Nephron progenitor cell (in vitro differentiated cells): ENCODE data around the gene ESPN.

Source experiments
- DNase-seq: peaks from one replicate; pipeline ENCODE4 v3.0.0; 2021
- H3K27ac Mint-ChIP-seq: 2 replicates; pipeline ENCODE4 v1.8.0; 2021; ENCODE audit warnings: mild to moderate bottlenecking, moderate library complexity, mixed read lengths
- H3K27me3 Mint-ChIP-seq: 2 replicates; pipeline ENCODE4 v1.8.0; 2021; ENCODE audit warnings: mild to moderate bottlenecking, low read depth, mixed read lengths; ENCODE audit not compliant: poor library complexity
- H3K36me3 Mint-ChIP-seq: 2 replicates; pipeline ENCODE4 v1.8.0; 2021; ENCODE audit warnings: low read depth, mixed read lengths
- H3K4me1 Mint-ChIP-seq: 2 replicates; pipeline ENCODE4 v1.8.0; 2021; ENCODE audit warnings: mixed read lengths
- H3K4me3 Mint-ChIP-seq: 2 replicates; pipeline ENCODE4 v1.8.0; 2021; ENCODE audit warnings: mild to moderate bottlenecking, moderate library complexity, mixed read lengths
- H3K9me3 Mint-ChIP-seq: 2 replicates; pipeline ENCODE4 v1.8.0; 2021; ENCODE audit warnings: mild to moderate bottlenecking, moderate library complexity, mixed read lengths
- TF ChIP-seq, protein P1 (sequence below): fragments of 200-600 bp; sonication (generic); IDR thresholded peaks from 2 replicates; pipeline ENCODE4 v1.5.0; 2021; ENCODE audit warnings: antibody characterized with exemption

The ESPN gene

DNA sequence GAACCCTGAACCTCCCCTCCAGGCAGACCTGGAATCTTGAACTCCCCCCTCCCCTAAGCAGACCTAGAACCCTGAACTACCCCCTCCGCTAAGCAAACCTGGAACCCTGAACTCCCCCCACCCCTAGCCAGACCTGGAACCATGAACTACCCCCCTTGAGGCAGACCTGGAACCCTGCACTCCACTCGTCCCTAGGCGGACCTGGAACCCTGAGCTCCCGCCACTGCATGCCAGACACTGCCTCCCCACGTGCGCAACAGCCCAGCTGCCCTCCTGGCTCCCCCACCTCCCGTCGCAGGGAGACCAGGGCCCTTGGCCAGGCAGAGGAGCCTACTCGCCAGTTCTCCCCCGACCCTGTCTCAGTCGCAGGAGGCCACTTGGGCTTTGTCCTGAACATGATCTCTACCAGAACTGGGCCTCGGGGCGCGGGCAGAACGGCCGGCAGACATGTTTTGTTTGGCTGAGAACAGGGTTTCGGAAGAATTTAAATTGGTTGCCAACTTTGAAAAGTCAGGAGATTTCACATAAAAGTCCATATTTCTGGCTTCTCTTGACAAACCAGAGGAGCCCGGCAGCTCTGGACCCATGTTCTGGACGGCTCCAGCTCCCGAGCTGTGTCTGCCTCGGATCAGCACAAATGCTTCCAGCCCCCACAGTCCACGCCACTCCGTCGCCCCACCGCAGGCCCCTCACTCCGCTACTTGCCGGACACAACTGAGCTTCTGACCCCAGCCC, 76.1 kb downstream of the ESPN start:
- Mint-ChIP-seq H3K27ac (no peak overlapping the region), H3K36me3 (no peaks in the 10 kb centered on the region), H3K4me1 (peaks cover 49% of the 10 kb centered on the region), H3K4me3 (no peak overlapping the region), H3K9me3 (no peaks in the 10 kb centered on the region), H3K27me3 (peaks cover 29% of the 10 kb centered on the region)
- DNase-seq = no peak
- TF ChIP-seq, protein P1, sequence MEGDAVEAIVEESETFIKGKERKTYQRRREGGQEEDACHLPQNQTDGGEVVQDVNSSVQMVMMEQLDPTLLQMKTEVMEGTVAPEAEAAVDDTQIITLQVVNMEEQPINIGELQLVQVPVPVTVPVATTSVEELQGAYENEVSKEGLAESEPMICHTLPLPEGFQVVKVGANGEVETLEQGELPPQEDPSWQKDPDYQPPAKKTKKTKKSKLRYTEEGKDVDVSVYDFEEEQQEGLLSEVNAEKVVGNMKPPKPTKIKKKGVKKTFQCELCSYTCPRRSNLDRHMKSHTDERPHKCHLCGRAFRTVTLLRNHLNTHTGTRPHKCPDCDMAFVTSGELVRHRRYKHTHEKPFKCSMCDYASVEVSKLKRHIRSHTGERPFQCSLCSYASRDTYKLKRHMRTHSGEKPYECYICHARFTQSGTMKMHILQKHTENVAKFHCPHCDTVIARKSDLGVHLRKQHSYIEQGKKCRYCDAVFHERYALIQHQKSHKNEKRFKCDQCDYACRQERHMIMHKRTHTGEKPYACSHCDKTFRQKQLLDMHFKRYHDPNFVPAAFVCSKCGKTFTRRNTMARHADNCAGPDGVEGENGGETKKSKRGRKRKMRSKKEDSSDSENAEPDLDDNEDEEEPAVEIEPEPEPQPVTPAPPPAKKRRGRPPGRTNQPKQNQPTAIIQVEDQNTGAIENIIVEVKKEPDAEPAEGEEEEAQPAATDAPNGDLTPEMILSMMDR = no peak

DNA sequence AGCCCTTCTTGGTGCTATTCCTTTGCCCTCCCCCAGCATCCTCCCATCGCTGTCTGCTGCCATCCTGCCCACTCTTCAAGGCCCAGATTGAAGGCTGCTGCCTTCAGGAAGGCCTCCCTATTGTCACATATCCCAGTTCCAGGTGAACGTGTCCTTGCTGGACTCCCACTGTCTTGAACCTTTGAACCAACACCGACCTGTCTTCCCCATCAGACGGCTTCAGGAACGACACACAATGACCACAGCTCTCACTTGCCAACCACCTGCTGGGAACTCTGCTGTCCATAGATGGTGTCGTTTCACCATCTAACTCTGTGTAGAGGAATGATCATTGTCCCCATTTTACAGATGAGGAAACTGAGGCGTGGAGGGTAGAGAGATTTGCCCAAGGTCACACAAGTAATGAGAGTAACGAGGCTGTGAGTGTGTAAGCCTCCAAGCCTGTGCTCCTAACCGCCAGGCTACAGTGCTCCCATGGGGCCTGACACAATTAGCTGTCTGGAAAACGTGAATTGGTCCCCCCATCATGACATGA, 76.8 kb downstream of the ESPN start:
- Mint-ChIP-seq H3K27ac (no peak overlapping the region), H3K27me3 (peaks cover 23% of the 10 kb centered on the region), H3K4me3 (no peak overlapping the region), H3K9me3 (no peaks in the 10 kb centered on the region), H3K4me1 (peaks cover 49% of the 10 kb centered on the region), H3K36me3 (no peaks in the 10 kb centered on the region)
- TF ChIP-seq, protein P1 = no peak
- DNase-seq = no peak

DNA sequence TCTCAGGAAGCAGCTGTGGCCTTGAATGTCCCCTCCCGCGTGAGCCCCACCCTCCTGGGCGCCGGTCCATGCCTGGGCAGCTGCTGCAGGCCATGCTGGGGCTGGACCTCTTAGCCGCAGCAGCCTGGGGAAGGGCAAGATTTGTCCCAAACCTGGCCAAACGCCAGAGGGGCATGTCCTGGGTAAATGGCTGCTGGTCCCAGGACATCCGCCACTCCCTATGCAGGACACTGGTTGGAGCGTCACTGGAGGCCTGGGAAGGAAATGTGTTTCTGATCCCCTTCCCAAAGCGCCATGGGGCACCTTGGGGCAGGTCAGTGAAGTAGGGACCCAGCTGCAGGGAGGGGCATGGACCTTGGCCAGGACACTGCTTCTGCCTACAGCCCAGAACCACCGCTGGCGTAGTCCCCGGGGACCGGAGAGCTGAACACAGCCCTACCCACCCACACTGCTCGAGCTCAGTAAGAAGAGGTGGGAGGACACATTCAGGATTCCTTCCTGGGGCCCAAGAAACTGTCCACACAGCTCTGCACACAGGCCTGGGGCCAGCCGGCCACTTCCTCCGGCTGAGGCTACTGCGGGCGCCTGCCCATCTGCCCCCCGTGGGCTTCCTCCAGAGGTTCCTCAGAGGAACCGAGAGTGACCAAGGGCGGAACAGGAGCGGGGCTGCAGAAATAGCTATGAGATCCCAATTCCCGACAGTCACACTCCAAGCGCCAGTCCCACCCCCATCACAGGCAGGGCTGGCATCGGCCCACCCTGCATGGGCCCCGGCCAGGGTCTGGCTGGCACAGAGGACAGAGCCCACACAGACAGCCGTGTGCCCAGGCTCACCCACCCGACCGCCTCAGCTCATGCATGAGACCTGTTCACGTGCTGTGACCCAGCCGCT, 77.7 kb downstream of the ESPN start:
- H3K4me1 Mint-ChIP-seq = peaks cover 53% of the 10 kb centered on the region
- no peaks in the 10 kb centered on the region for H3K36me3 Mint-ChIP-seq
- no peaks in the 10 kb centered on the region for H3K9me3 Mint-ChIP-seq
- TF ChIP-seq, protein P1 = no peak
- peaks cover 18% of the 10 kb centered on the region for H3K27me3 Mint-ChIP-seq
- no peak overlapping the region for H3K4me3 Mint-ChIP-seq
- no peak overlapping the region for H3K27ac Mint-ChIP-seq
- DNase-seq = no peak

DNA sequence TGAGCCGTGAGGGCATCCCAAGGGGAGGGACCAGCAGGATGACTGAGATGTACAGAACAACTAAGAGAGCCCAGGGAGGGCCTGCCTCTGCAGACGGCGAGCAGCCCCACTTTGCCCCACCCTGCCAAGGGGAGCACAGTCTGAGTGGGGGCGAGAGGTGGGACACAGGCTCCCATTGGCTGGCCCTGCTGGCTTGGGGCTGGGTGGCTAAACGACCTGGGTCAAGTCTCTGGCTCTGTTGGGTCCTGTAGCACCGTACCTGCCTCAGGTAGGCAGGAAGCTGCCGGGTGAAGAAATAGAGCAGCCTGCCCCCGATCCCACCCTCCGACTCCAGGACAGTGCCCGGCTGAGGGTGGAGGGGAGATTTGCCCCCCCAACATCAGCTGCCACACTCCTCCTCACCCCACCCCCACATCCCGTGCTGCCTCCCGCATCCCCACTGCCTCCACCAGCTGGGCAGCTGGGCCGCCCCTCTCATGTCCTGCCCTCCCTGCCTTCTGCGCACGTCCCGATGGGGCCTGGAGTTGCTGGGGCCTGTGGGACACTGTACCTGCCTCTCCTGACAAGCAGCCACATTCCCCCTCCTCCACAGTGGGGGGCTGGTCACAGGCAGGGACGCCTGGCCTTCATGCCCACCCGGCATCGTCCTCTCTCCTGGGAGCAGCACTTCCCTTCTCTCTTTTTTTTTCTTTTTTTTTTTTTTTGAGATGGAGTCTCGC, 79.5 kb downstream of the ESPN start:
- Mint-ChIP-seq H3K27ac (no peak overlapping the region), H3K27me3 (peaks cover 11% of the 10 kb centered on the region), H3K36me3 (no peaks in the 10 kb centered on the region), H3K4me1 (peaks cover 40% of the 10 kb centered on the region), H3K9me3 (no peaks in the 10 kb centered on the region), H3K4me3 (no peak overlapping the region)
- DNase-seq = no peak
- TF ChIP-seq, protein P1 = no peak

DNA sequence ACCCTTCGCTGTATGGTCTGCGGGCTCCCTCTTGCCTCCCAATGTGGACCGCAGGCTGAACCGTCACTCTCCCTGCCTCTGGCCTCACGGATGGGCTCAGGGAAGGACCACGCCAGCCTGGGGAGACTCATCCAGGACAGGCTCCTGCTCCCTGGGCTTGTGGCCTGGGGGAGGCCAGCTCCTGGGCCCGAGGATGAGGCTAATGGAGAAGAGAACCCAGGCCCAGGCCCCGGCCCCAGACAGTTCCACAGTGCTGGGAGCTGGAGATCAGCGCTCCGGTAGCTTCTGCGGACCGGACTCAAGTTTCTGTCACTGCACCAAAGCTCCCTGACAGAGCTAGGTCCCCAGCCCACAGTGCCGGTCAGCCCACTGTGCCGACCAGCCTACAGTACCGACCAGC, 80.3 kb downstream of the ESPN start:
- Mint-ChIP-seq H3K27ac (no peak overlapping the region), H3K4me1 (peaks cover 38% of the 10 kb centered on the region), H3K36me3 (no peaks in the 10 kb centered on the region), H3K9me3 (no peaks in the 10 kb centered on the region), H3K4me3 (no peak overlapping the region), H3K27me3 (peaks cover 11% of the 10 kb centered on the region)
- DNase-seq = no peak
- TF ChIP-seq, protein P1 = no peak
